Colonic mucosa (tissue), 4 donors: ENCODE results near the gene IL36G. TPM values are rescaled to one million over a fixed set of nuclear protein-coding genes. Genes with fewer than 3 reads are reported as not detected.

Source experiments
- DNase-seq: peaks from one replicate; pipeline ENCODE4 v3.0.0-alpha.2; 2020
- H3K27ac ChIP-seq: fragments of 200-600 bp; one replicate; pipeline ENCODE4 v1.8.0; 2021
- H3K27me3 ChIP-seq: fragments of 200-600 bp; one replicate; pipeline ENCODE4 v1.8.0; 2021
- H3K36me3 ChIP-seq: fragments of 200-600 bp; one replicate; pipeline ENCODE4 v1.8.0; 2021
- H3K4me1 ChIP-seq: fragments of 200-600 bp; one replicate; pipeline ENCODE4 v1.8.0; 2021; ENCODE audit warnings: mild to moderate bottlenecking
- H3K4me3 ChIP-seq: fragments of 200-600 bp; one replicate; pipeline ENCODE4 v1.8.0; 2021
- H3K9ac ChIP-seq, 2 donors: one replicate each; pipeline ENCODE4 v1.7.0; 2013; ENCODE audit warnings: control low read depth in 2 of 2, low read depth in 2 of 2, low read length in 2 of 2
- H3K9me3 ChIP-seq: fragments of 200-600 bp; one replicate; pipeline ENCODE4 v1.8.0; 2021
- intact Hi-C: fragments of 100-400 bp; cut with DNase I; formaldehyde crosslinking; loops from one replicate; pipeline ENCODE4 v1.14.1; 2022
- total RNA-seq, 2 donors: library from RNA; stranded (reverse); fragmentation: NEBNext Ultra II Directional in 1 of 2; extraction: Animal tissue kit (Norgen Biotek cat#: 25700) in 1 of 2; gene quantifications; one replicate each; pipeline ENCODE4 v1.2.1, GENCODE V29; 2021
- TF ChIP-seq, protein P1 (sequence below): fragments of 200-600 bp; IDR thresholded peaks from one replicate; pipeline ENCODE4 v1.8.0; 2022; ENCODE audit warnings: antibody characterized with exemption, mild to moderate bottlenecking
- donor health status: healthy.
- donor health status: DM: no; HTN: no; CAD: no.
- donor health status: DM: no; HTN: no; CAD: no.

IL36G gene
- total RNA-seq, 2 donors from 2014 or later: 0.40 to 0.69 TPM

GRCh38 chr2:113032737-113033136 lies 54.9 kb downstream of the IL36G start:
- intact Hi-C loops: no loop called here
- no peak overlapping the region for H3K27ac ChIP-seq

DNA sequence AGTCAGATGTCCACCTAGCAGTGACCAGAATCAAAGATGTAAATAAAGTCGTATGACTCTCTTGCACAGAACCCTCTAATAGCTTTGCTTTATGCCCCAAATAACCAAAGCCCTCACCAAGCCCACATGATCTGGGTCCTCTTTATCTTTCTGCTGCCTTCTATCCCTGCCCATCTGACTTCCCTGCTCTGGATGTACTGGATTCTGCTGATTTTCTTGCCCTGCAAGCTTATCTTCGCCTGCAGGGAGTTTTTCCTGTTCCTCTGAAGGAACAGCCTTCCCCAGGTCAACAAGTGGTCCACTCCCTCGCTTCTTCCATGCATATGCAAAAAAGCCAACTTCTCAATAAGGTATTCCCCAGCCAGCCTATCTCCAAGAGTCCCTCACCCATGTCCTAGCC lies 56.2 kb downstream of the IL36G start:
- Histone ChIP-seq H3K9me3 (no peaks in the 10 kb centered on the region), H3K36me3 (no peaks in the 10 kb centered on the region)
- TF ChIP-seq, protein P1, sequence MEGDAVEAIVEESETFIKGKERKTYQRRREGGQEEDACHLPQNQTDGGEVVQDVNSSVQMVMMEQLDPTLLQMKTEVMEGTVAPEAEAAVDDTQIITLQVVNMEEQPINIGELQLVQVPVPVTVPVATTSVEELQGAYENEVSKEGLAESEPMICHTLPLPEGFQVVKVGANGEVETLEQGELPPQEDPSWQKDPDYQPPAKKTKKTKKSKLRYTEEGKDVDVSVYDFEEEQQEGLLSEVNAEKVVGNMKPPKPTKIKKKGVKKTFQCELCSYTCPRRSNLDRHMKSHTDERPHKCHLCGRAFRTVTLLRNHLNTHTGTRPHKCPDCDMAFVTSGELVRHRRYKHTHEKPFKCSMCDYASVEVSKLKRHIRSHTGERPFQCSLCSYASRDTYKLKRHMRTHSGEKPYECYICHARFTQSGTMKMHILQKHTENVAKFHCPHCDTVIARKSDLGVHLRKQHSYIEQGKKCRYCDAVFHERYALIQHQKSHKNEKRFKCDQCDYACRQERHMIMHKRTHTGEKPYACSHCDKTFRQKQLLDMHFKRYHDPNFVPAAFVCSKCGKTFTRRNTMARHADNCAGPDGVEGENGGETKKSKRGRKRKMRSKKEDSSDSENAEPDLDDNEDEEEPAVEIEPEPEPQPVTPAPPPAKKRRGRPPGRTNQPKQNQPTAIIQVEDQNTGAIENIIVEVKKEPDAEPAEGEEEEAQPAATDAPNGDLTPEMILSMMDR: no peak

More at GRCh38 chr2:113032737-113033136, 54.9 kb downstream of the IL36G start:
- TF ChIP-seq, protein P1: no peak
- no peak for DNase-seq
- Histone ChIP-seq H3K27me3 (no peaks in the 10 kb centered on the region), H3K4me3 (no peak overlapping the region), H3K9me3 (no peaks in the 10 kb centered on the region), H3K9ac (no peak overlapping the region), H3K4me1 (no peaks in the 10 kb centered on the region), H3K36me3 (no peaks in the 10 kb centered on the region)

More for the DNA sequence above, 56.2 kb downstream of the IL36G start:
- H3K27ac ChIP-seq: no peak overlapping the region
- intact Hi-C loops: no loop called here
- H3K4me3 ChIP-seq: no peak overlapping the region
- no peaks in the 10 kb centered on the region for H3K27me3 ChIP-seq
- no peak overlapping the region for H3K9ac ChIP-seq
- no peaks in the 10 kb centered on the region for H3K4me1 ChIP-seq
- no peak for DNase-seq

Other genes with a start within 250 kb of the IL36G start
- 10 to 100 TPM in 1 of 2 donors, 1 to 10 TPM in 1; 6.4 to 13.5 TPM for gene CKAP2L, start 213.4 kb upstream of the IL36G start, total RNA-seq
- under 1 TPM in 1 of 2 donors, not detected in 1; 0.45 TPM for gene IL1A, start 193.5 kb upstream of the IL36G start, total RNA-seq
- gene IL1B, start 141.2 kb upstream of the IL36G start, total RNA-seq: 1 to 10 TPM; 1.6 to 5.7 TPM
- under 1 TPM in 1 of 2 donors, not detected in 1; 0.99 TPM for gene IL37, start 66.8 kb upstream of the IL36G start, total RNA-seq
- gene IL36A, start 27.5 kb downstream of the IL36G start, total RNA-seq: not detected
- not detected for gene IL36B, start 74.9 kb downstream of the IL36G start, total RNA-seq
- gene IL36RN, start 81.2 kb downstream of the IL36G start, total RNA-seq: not detected
- gene IL1F10, start 90.0 kb downstream of the IL36G start, total RNA-seq: not detected
- gene IL1RN, start 149.6 kb downstream of the IL36G start, total RNA-seq: 1 to 10 TPM; 1.5 to 6.0 TPM
- 10 to 100 TPM; 36.5 to 50.6 TPM for gene PSD4, start 196.0 kb downstream of the IL36G start, total RNA-seq